ENCODE data around the gene PARP1.

GRCh38 chr1:226324479-226324878 is 83.4 kb downstream of the PARP1 start:
- TF ChIP-seq GATA2 (IDR thresholded peaks at IDR 0.05; ENCODE audit: low read depth, low read length) (no peak), GATA3 (IDR thresholded peaks at IDR 0.05; ENCODE audit: low read depth, low read length) (no peak)

All from SH-SY5Y (cell line).